NT2/D1 (cell line): ENCODE results near the gene RHBDF1.
"Not testable (repeated sequence)": the region's sequence is repeated elsewhere in the genome, so short reads cannot be mapped to it uniquely, and the experiment has no call there.

Experiments
- DNase-seq: peaks from one replicate; pipeline ENCODE4 v3.0.0-alpha.2; 2011; ENCODE audit warnings: low read depth, low spot score
- H3K27me3 ChIP-seq: 2 replicates; pipeline ENCODE4 v1.6.0; 2011; ENCODE audit warnings: mild to moderate bottlenecking; ENCODE audit not compliant: insufficient read length, insufficient read depth
- H3K36me3 ChIP-seq: 2 replicates; pipeline ENCODE4 v1.6.1; 2011; ENCODE audit warnings: mild to moderate bottlenecking, low read length, mixed read lengths; ENCODE audit not compliant: insufficient read depth, insufficient read length
- H3K4me1 ChIP-seq: 2 replicates; pipeline ENCODE4 v1.5.1; 2011; ENCODE audit not compliant: insufficient read depth, insufficient read length
- H3K4me3 ChIP-seq: 2 replicates; pipeline ENCODE4 v1.5.1; 2011; ENCODE audit warnings: low read depth; ENCODE audit not compliant: insufficient read length
- H3K9ac ChIP-seq: 2 replicates; pipeline ENCODE4 v1.6.0; 2011; ENCODE audit warnings: low read depth; ENCODE audit not compliant: insufficient read length
- H3K9me3 ChIP-seq: 2 replicates; pipeline ENCODE4 v1.5.1; 2011; ENCODE audit warnings: mild to moderate bottlenecking, low read length; ENCODE audit not compliant: insufficient read depth
- SUZ12 ChIP-seq: IDR thresholded peaks from 2 replicates; pipeline ENCODE4 v1.6.1; 2011; ENCODE audit not compliant: insufficient read length, insufficient read depth; ENCODE audit errors: extremely low read depth
- YY1 ChIP-seq: IDR thresholded peaks from 2 replicates; pipeline ENCODE4 v1.6.1; 2011; ENCODE audit not compliant: insufficient read length, insufficient read depth
- ZNF274 ChIP-seq: IDR thresholded peaks from 2 replicates; pipeline ENCODE4 v1.6.1; 2011; ENCODE audit warnings: mild to moderate bottlenecking, low read depth, low read length

Gene RHBDF1

DNA sequence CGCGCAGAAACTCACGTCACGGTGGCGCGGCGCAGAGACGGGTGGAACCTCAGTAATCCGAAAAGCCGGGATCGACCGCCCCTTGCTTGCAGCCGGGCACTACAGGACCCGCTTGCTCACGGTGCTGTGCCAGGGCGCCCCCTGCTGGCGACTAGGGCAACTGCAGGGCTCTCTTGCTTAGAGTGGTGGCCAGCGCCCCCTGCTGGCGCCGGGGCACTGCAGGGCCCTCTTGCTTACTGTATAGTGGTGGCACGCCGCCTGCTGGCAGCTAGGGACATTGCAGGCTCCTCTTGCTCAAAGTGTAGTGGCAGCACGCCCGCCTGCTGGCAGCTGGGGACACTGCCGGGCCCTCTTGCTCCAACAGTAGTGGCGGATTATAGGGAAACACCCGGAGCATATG is 61.7 kb downstream of the RHBDF1 start:
- H3K27me3 ChIP-seq, H3K9me3 ChIP-seq, H3K9ac ChIP-seq, H3K4me1 ChIP-seq, DNase-seq, H3K4me3 ChIP-seq, H3K36me3 ChIP-seq: not testable (repeated sequence)

DNA sequence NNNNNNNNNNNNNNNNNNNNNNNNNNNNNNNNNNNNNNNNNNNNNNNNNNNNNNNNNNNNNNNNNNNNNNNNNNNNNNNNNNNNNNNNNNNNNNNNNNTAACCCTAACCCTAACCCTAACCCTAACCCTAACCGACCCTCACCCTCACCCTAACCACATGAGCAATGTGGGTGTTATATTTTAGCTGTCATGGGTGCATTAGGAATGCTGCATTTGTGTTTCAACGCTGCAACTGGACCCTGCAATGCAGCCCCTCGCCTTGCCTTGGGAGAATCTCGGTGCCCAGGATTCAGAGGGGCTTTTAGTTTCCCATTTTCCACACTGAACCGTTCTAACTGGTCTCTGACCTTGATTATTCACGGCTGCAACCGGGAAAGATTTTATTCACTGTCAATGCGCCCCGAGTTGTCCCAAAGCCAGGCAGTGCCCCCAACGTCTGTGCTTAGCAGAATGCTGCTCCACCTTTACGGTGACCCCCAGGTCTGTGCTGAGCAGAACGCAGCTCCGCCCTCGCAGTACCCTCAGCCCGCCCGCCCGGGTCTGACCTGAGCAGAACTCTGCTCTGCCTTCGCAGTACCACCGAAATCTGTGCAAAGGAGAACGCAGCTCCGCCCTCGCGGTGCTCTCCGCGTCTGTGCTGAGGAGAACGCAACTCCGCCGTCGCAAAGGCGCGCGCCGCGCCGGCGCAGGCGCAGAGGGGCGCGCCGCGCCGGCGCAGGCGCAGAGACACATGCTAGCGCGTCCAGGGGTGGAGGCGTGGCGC is 62.3 kb downstream of the RHBDF1 start:
- H3K9me3 ChIP-seq, result peaks cover 6% of the 10 kb centered on the region; the same call in 1 of the 2 replicates
- no peak for DNase-seq
- no peak overlapping the region for H3K9ac ChIP-seq
- no peaks in the 10 kb centered on the region for H3K4me1 ChIP-seq
- no peaks in the 10 kb centered on the region for H3K27me3 ChIP-seq
- no peaks in the 10 kb centered on the region for H3K36me3 ChIP-seq
- TF ChIP-seq SUZ12 (no peak), ZNF274 (no peak), YY1 (no peak)
- no peak overlapping the region for H3K4me3 ChIP-seq
